IPS-20b (cell line): ENCODE data around the gene SERPIND1.

ENCODE experiments used
- H3K27ac ChIP-seq: one replicate; pipeline ENCODE4 v1.5.1; 2013; ENCODE audit warnings: low read length
- H3K27me3 ChIP-seq: 2 replicates; pipeline ENCODE4 v1.6.1; 2013; ENCODE audit warnings: mild to moderate bottlenecking, low read length, inconsistent platforms; ENCODE audit not compliant: insufficient read depth
- H3K36me3 ChIP-seq: 2 replicates; pipeline ENCODE4 v1.6.1; 2013; ENCODE audit warnings: low read depth, mild to moderate bottlenecking, inconsistent platforms, low read length, moderate library complexity; ENCODE audit not compliant: insufficient read depth
- H3K4me1 ChIP-seq: 2 replicates; pipeline ENCODE4 v1.6.1; 2013; ENCODE audit warnings: mild to moderate bottlenecking, control low read depth, inconsistent platforms, low read length, moderate library complexity; ENCODE audit not compliant: insufficient read depth
- H3K4me3 ChIP-seq: 2 replicates; pipeline ENCODE4 v1.5.1; 2013; ENCODE audit warnings: mild to moderate bottlenecking, low read length, inconsistent platforms
- H3K9ac ChIP-seq: 2 replicates; pipeline ENCODE4 v1.6.1; 2013; ENCODE audit warnings: low read depth, mild to moderate bottlenecking, inconsistent platforms, low read length, moderate library complexity
- H3K9me3 ChIP-seq: 2 replicates; pipeline ENCODE4 v1.6.1; 2013; ENCODE audit warnings: mild to moderate bottlenecking, low read depth, low read length, inconsistent platforms; ENCODE audit not compliant: insufficient read depth

The SERPIND1 gene

DNA sequence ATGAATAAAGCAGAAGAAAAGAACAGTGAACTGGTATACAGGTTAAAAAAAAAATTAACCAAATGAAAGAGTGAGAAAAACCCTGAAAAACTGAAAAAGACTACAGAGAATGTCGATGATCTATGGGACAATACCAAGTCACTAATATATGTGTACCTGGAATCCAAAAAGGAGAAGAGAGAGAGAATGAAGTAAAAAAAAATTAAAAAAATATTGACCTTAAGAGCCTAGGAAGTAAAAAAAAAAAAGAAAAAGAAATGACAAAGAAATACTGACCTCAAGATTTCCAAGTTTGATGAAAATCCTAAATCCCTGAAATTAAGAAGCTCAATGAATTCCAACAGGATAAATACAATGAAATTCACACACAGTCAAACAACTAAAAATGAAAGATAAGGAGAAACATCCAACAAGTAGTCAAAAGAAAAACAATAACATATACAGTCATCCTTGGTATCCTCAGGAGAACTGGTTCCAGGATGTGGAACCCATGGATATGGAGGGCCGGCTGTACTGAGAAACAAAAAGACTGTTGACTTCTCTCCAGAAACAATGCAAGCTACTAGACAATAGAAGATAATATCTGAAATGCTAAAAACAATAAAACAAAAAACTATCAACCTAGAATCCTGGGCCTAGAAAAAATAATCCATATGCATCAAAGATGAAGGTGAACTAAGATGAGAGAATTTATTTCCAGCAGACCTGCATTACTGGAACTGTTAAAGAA lies 33.5 kb upstream of the SERPIND1 start:
- Histone ChIP-seq H3K4me1 (no peaks in the 10 kb centered on the region), H3K36me3 (peaks cover 13% of the 10 kb centered on the region), H3K4me3 (no peak overlapping the region), H3K27ac (no peak overlapping the region), H3K9me3 (no peaks in the 10 kb centered on the region; the same call in 1 of the 2 replicates), H3K9ac (no peak overlapping the region), H3K27me3 (no peaks in the 10 kb centered on the region)

DNA sequence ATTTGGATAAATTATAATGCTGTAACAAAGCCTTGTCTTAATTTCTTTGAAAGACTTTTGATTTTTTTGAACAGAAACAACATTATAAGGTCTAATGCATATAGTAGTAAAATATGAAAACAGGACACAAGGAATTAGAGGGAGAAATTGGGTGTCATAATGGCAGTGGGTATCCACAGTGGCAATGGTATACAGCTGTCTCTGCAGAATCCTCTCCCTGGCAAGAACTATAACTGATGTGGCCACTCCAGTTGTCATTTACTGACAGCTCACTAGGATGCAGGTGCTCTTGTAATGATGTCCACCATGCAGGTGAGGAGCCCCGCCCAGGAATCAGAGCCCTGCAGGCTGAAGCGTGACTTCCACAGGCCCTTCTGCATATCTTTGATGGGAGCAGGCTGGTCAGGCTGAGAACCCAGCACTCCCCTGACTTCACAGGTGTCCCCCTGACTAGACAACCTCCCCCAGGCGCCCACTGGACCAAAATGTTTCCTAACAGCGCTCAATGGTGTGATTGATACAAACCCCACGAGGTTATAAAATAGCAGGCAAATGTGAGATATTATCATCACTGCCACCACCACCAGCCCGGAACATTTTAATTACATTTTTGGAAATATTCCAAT lies 32.8 kb upstream of the SERPIND1 start:
- Histone ChIP-seq H3K4me1 (no peaks in the 10 kb centered on the region), H3K4me3 (no peak overlapping the region), H3K9me3 (no peaks in the 10 kb centered on the region; the same call in 1 of the 2 replicates), H3K36me3 (peaks cover 13% of the 10 kb centered on the region), H3K9ac (no peak overlapping the region), H3K27ac (no peak overlapping the region), H3K27me3 (no peaks in the 10 kb centered on the region)

DNA sequence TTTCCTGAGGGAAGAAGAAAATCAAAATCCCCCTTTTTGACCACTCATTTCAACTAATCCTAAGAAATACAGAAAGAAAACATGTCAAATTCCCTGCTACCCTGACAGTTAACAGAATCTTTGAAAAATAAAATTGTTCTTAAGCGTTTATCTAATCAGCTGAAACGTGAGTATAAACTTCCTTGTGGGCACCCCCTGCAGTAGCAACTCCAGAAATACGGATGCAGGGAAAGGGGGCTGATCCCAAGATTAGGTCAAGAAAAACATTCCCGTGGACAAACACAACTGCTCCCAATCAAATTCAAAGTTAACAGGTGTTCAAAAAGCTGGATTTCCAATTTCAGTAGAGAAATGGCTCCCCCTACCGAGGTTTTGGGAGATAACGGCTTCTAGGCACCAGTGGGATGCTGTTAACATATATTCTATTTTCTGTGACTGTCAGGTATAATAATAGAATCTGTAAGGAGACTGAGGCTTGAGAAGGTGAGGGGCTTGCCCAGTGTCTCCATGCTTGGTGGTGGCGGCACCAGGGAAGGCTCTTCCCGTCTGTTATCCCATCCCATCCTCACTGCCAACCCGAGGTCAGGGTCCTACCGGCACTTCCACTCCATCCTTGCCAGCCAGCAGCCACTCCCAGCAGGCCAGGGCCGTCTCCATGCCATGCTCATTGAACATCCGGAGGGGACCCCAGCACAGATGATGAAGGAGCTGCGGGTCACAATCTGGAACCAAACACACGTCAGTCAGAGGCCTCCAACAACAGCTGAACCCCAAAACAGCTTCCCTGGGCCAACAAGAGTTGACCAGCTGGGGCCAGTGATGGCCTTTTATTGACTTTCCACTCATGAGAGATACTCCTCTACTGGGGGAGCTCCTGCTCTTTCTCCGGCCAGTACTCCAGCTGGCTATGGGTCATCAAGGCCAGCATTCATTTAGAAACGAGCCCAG lies 32.0 kb upstream of the SERPIND1 start:
- no peak overlapping the region for H3K9ac ChIP-seq
- H3K4me3 ChIP-seq: no peak overlapping the region
- H3K27ac ChIP-seq: no peak overlapping the region
- peaks cover 18% of the 10 kb centered on the region for H3K36me3 ChIP-seq
- H3K9me3 ChIP-seq: no peaks in the 10 kb centered on the region; the same call in 1 of the 2 replicates
- H3K27me3 ChIP-seq: no peaks in the 10 kb centered on the region
- H3K4me1 ChIP-seq: no peaks in the 10 kb centered on the region

DNA sequence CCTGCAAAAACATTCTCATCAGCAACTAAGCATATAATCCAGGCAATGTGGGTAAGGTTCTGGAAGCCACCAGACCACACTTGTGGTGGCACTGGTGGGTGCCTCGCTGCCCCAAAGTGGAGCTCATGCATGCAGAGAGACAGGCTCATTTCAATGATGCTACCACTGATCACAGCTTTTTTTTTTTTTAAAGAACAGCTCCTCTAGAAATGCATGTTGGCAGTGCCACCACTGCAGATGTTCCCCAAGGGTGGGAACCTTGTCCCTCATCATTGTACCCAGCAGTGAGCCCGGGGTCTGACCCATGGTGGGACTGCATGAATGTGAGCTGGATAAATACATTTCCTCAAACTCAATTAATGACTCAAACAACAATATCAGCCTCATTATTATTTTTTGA lies 31.1 kb upstream of the SERPIND1 start:
- Histone ChIP-seq H3K9ac (no peak overlapping the region), H3K27ac (no peak overlapping the region), H3K36me3 (peaks cover 20% of the 10 kb centered on the region)

DNA sequence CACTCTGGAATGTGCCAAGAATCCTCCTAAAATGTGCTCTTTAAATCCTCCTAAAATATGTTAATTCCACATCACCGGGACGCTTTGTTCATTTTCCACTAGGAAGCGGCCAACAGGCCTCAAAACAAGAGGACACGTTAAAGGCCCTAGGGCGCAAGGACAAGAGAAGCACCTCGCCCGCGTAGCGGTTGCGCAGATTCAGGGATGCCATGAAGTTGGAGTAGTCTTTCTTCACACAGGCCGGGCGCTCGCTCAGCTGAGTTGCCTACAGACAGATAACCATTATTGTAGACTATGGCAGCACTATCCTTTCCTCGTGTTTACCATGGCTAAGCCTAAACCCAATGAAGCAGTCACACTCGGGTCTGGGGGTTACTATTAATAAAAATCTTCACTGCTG lies 29.5 kb upstream of the SERPIND1 start:
- H3K4me3 ChIP-seq: no peak overlapping the region
- H3K9ac ChIP-seq: no peak overlapping the region
- H3K4me1 ChIP-seq: no peaks in the 10 kb centered on the region
- H3K36me3 ChIP-seq: peaks cover 20% of the 10 kb centered on the region
- H3K9me3 ChIP-seq: no peaks in the 10 kb centered on the region; the same call in 1 of the 2 replicates
- H3K27ac ChIP-seq: no peak overlapping the region
- H3K27me3 ChIP-seq: no peaks in the 10 kb centered on the region

More for the DNA sequence above, 31.1 kb upstream of the SERPIND1 start:
- H3K9me3 ChIP-seq: no peaks in the 10 kb centered on the region; the same call in 1 of the 2 replicates
- H3K4me3 ChIP-seq: no peak overlapping the region
- no peaks in the 10 kb centered on the region for H3K4me1 ChIP-seq
- no peaks in the 10 kb centered on the region for H3K27me3 ChIP-seq

DNA sequence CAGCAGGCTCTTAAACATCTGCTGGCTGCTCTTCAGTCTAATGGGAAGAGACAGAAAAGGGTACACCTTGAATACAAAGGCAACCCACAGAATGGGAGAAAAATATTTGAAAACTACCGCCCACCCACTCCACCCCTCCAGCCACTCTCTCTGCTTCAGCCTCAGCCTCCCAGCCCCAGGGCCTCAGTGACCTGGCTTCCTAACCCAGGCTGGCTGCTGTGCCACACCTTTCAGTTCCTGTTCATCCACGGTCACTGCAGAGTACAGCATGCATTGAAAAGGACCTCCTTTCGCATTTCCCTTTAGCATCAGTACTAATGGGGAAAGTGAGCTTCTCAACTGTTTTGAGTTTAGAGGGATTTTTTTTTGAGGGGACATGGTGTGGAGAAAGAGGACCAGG lies 28.8 kb upstream of the SERPIND1 start:
- no peaks in the 10 kb centered on the region; the same call in 1 of the 2 replicates for H3K9me3 ChIP-seq
- H3K27me3 ChIP-seq: no peaks in the 10 kb centered on the region
- H3K9ac ChIP-seq: no peak overlapping the region
- no peak overlapping the region for H3K27ac ChIP-seq
- peaks cover 24% of the 10 kb centered on the region for H3K36me3 ChIP-seq
- H3K4me1 ChIP-seq: no peaks in the 10 kb centered on the region
- no peak overlapping the region for H3K4me3 ChIP-seq

DNA sequence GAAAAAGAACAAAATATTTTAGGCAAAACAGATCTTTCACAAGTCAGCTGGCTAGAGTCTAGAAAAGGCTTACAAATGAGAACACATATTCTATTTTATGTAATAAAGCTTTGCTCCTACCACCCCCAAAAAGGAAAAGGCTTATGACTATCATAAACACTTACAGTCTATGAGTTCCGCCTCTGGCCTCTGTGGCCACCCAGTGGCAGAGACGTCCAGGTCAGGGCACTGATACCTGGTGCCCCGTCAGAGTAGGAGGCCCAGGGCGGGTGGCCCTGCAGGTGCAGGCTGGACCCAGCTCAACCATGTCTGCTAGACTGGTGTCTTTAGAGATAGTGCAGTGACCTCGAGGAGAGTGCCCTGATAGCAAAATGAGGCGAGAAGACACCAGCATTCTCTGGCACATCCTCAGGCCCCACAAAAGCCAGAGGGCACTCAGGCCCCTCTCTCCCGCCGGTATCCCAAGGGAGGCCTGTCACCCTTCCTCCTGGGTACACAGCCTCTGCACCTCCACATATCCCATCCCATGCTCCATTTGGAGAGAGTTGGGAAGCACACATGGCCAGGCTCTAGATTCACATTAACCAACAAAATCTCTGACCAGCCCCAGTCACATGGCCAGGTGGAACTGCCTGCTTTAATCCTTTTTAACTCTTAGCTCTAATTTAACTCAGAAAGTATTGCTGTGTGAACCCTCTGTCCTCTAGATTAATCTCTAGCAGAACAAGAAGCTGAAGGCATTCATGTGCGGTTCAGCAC lies 27.3 kb upstream of the SERPIND1 start:
- no peak overlapping the region for H3K27ac ChIP-seq
- no peak overlapping the region for H3K9ac ChIP-seq
- no peaks in the 10 kb centered on the region for H3K4me1 ChIP-seq

DNA sequence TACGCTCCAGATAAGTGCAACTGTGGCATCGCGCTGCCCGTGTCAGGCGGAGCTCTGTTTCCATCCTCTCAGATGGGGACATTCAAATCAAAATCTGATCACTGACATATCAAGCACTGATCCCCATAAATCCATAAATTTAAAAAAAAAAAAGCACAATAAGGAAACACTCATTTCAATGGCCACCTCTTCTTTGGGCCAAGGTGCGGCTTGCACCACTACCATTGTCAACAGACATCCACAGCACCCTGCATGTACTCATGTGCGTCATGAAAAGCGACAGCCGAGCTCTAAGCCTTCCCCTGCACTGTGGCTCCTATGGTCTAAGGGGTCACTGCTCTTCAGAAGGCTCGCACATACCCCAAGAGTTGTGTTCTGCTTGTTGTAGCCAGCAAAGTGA lies 26.7 kb upstream of the SERPIND1 start:
- Histone ChIP-seq H3K9ac (no peak overlapping the region), H3K27me3 (no peaks in the 10 kb centered on the region), H3K27ac (no peak overlapping the region), H3K4me1 (no peaks in the 10 kb centered on the region), H3K4me3 (no peak overlapping the region), H3K9me3 (no peaks in the 10 kb centered on the region), H3K36me3 (peaks cover 11% of the 10 kb centered on the region)

More for the DNA sequence above, 27.3 kb upstream of the SERPIND1 start:
- H3K9me3 ChIP-seq: no peaks in the 10 kb centered on the region
- peaks cover 11% of the 10 kb centered on the region for H3K36me3 ChIP-seq
- H3K4me3 ChIP-seq: no peak overlapping the region
- no peaks in the 10 kb centered on the region for H3K27me3 ChIP-seq

DNA sequence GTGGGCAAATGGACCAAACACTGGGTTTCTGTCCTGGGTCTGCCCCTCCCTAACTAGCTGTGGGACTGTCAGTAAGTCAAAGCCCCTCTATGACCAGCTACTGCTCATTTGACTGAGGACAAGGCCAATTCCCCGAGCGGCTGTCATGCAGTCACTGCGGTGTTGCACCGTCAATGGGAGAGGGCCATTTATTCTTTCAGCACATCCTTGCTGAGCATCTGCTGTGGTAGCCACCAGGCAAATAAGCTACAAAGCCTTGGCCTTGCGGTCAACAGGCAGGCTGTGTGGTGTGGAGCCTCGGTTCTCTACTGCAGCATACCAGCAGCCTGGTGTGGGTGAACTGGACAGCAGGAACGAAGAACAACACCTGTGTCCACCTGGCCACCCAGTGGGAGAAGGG lies 25.8 kb upstream of the SERPIND1 start:
- no peaks in the 10 kb centered on the region for H3K27me3 ChIP-seq
- H3K4me3 ChIP-seq: no peak overlapping the region
- no peak overlapping the region for H3K9ac ChIP-seq
- H3K27ac ChIP-seq: no peak overlapping the region
- H3K36me3 ChIP-seq: peaks cover 11% of the 10 kb centered on the region
- no peaks in the 10 kb centered on the region for H3K4me1 ChIP-seq
- no peaks in the 10 kb centered on the region for H3K9me3 ChIP-seq

DNA sequence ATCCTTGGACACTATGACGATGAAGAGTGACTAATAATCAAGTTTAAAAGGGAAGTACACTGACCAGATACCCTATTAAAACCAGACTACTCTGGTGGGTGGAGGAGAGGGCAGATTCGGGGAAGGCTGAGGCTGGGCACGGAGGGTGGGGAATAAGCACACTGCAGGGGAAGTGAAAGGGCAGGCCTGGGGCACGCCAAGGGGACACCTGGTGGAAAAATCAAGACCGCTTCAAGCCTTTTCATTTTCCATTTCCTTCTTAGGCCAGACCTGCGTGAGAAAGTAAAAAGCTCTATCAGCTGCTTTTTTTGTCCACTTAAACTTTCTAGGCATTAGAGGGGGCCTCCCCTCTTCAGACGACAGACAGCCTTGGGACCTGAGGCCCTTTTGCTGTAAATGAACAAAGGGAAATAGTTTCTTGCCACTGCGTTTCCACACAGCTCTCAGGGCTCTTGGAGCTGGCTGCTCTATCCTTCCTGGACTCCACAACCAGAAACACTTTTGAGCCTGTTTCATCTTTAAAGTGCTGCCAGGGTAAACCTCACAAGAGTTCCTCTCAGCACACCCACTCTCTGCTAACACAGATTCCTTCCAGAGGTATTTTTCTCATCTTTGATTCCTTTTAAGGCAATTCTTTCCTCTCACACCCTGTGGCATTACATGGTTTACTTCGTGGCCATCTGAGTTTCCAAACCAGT lies 25.0 kb upstream of the SERPIND1 start:
- H3K9me3 ChIP-seq: no peaks in the 10 kb centered on the region
- no peaks in the 10 kb centered on the region for H3K27me3 ChIP-seq
- no peak overlapping the region for H3K4me3 ChIP-seq
- H3K36me3 ChIP-seq: peaks cover 11% of the 10 kb centered on the region
- no peak overlapping the region for H3K27ac ChIP-seq
- no peak overlapping the region for H3K9ac ChIP-seq
- H3K4me1 ChIP-seq: no peaks in the 10 kb centered on the region
